HG03432 (cell line): ENCODE data around the gene SAXO1.
"Not testable (repeated sequence)": the region's sequence is repeated elsewhere in the genome, so short reads cannot be mapped to it uniquely, and the experiment has no call there.

ENCODE experiments used
- ATAC-seq: cut with Tn5 transposase; IDR thresholded peaks from one replicate; pipeline ENCODE4 v1.9.1; 2021; ENCODE audit warnings: mild to moderate bottlenecking, moderate library complexity; ENCODE audit not compliant: unreplicated experiment

SAXO1 gene, protein sequence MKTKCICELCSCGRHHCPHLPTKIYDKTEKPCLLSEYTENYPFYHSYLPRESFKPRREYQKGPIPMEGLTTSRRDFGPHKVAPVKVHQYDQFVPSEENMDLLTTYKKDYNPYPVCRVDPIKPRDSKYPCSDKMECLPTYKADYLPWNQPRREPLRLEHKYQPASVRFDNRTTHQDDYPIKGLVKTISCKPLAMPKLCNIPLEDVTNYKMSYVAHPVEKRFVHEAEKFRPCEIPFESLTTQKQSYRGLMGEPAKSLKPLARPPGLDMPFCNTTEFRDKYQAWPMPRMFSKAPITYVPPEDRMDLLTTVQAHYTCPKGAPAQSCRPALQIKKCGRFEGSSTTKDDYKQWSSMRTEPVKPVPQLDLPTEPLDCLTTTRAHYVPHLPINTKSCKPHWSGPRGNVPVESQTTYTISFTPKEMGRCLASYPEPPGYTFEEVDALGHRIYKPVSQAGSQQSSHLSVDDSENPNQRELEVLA

DNA sequence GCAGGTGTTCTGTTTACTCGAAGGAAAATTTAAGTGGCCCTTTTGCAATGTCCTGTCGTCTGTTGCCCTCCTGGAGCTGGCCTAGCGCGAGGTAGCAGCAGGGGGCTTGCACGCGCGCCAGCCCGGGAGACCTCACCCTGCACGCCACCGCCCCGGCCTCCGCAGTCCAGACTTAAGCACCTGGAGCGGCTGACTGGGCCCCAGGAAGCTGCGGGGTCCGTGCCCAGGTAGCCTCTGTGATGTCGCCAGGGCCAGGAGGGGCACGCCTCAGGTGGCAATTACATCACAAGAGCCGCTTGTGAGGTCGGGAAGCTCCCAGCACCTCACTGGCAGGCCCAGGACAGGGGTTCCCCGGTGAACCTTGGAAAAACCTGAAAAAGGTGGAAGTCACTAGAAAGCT lies at the start of gene SAXO1:
Gene SAXO1, minus strand, starts transcription at position 195 of the 400 bp plus-strand sequence. CDS start 301 bp downstream, outside the sequence.
- ATAC-seq: no peak

DNA sequence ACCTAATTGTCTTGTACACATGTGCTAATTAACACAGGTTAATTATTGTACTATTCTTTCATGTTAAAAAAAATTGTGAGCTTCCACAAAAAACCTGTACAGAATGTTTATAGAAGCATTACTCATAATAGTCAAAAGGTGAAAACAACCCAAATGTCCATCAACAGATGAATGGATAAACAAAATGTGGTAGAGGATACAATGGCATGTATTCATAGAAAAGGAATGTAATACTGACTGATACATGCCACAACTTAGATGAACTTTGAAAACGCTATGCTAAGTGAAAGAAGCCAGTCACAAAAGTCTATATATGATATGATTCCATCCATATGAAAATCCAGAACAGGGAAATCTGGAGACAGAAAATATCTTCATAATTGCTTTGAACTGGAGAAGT lies 41.8 kb upstream of the SAXO1 start:
- no peak for ATAC-seq

DNA sequence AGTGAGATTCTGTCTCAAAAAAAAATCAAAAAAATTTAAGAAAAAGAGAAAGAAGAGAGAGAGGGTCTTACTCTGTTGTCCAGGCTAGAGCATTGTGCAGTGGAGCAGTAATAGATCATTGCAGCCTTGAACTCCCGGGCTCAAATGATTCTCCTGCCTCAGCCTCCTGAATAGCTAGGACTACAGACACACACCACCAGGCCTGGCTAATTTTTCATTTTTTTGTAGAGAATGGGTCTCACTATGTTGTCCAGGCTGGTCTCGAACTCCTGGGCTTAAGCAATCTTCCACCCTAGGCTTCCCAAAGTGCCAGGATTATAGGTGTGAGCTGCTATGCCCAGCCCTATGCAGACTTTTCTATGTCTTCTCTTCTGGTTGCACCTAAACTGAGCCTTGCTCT lies 41.2 kb upstream of the SAXO1 start:
- ATAC-seq: no peak

DNA sequence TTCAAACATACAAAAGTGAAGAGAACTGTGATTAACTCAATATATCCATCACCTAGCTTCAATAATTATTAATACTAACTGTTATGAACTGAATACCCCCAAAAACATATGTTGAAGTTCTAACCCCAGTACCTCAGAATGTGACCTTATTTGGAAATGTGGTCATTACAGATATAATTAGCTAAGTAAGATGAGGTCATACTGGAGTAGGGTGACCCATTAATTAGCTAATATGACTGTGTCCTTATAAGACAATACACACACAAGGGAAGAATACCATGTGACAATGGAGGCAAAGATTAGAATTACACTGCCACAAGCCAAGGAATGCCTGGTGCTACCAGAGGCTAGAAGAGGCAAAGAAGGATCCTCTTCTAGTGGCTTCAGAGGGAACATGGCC lies 24.0 kb upstream of the SAXO1 start:
- ATAC-seq: no peak

DNA sequence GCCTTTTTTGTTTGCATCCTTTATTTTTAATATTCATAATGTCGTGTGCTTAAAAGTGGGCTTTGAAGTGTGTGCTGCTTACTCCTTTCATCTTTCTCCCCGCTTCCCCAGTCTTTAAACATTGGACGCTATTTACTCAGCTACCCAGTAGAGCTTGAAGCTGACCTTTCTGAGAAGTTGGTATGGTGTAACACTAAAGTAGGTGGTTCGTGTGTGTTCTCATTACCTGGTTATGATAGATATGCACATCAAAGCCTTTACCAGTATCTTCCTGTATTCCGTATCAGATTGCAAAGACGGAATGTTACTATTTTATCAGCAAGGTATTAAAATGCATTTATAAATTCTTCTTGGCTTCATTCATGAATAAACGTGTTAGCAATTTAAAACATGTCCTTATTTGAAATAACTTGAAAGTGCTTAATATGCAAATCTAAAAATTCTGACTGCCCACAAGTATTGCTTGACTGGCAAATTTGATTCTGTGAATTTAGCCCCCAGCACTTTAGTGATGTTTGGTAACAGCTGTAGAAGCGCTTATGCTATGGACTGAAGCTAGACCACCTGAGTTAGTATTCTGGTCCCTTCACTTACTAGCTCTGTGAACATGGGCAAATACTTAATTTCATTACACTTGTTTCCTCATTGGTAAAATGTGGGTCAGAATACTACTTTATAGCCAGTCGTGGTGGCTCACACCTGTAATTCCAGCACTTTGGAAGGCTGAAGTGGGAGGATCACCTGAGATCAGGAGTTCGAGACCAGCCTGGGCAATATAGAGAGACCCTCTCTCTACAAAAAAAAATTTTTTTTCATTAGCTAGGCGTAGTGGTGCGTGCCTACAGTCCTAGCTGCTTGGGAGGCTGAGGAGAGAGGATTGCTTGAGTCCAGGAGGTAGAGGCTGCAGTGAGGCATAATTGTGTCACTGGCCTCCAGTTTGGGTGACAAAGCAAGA lies 17.9 kb upstream of the SAXO1 start:
- no peak for ATAC-seq

DNA sequence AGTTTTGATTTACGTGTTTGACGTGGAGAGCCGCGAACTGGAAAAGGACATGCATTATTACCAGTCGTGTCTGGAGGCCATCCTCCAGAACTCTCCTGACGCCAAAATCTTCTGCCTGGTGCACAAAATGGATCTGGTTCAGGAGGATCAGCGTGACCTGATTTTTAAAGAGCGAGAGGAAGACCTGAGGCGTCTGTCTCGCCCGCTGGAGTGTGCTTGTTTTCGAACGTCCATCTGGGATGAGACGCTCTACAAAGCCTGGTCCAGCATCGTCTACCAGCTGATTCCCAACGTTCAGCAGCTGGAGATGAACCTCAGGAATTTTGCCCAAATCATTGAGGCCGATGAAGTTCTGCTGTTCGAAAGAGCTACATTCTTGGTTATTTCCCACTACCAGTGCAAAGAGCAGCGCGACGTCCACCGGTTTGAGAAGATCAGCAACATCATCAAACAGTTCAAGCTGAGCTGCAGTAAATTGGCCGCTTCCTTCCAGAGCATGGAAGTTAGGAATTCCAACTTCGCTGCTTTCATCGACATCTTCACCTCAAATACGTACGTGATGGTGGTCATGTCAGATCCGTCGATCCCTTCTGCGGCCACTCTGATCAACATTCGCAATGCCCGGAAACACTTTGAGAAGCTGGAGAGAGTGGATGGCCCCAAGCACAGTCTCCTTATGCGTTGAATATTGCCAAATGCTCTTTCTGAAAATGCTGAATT lies 17.1 kb upstream of the SAXO1 start:
- ATAC-seq: no peak

DNA sequence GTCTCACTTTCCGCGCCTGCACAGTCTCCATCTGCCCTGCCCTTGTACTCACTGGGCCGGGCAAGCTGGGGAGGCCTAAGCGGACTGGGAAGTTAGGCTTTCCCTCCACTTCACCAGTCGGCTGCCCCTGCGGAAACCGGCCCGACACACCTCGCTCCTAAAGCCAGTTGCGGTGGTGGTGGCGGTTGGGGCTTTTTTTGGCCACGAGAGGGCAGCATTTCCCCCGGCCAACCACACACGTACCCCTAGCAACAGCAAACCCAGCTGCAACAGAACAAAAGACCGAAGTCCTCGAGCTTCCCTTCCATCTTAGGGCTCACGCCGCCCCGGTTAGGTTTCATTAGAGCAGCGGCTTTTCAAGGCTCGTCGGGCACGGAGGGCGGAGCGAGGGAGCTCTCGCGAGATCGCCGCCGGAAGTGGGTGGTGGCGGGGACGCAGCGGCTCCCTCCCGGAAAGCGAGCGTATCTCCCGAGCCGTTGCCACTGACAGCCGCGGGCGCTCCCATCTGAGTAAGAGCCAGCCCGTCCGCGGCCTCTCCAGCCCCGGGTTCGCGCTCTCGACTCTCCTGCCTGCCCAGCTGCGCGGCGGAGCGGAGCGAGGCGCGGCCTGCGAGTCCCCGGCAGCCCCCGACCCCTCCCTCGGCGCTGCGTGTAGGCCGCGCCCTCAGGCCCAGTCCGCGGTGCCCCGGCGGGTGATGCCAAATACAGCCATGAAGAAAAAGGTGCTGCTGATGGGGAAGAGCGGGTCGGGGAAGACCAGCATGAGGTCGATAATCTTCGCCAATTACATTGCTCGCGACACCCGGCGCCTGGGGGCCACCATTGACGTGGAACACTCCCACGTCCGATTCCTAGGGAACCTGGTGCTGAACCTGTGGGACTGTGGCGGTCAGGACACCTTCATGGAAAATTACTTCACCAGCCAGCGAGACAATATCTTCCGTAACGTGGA lies 16.2 kb upstream of the SAXO1 start, which contains the start of gene RRAGA:
Gene RRAGA, plus strand, starts transcription at position 462 of the 951 bp plus-strand sequence. Its CDS starts 233 bp downstream, at position 695.
- ATAC-seq: peak; percentile 90

DNA sequence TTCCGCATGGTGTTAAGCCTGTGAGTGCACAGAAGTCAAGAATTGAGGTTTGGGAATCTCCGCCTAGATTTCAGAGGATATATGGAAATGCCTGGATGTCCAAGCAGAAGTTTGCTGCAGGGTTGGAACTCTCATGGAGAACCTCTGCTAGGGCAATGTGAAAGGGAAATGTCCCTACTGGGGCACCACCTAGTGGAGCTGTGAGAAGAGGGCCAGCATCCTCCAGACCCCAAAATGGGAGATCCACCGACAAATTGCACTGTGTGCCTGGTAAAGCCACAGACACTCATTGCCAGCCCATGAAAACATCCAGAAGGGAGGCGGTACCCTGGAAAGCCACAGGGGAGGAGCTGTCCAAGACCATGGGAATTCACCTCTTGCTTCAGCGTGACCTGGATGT lies 3.6 kb upstream of the SAXO1 start:
- ATAC-seq: no peak

DNA sequence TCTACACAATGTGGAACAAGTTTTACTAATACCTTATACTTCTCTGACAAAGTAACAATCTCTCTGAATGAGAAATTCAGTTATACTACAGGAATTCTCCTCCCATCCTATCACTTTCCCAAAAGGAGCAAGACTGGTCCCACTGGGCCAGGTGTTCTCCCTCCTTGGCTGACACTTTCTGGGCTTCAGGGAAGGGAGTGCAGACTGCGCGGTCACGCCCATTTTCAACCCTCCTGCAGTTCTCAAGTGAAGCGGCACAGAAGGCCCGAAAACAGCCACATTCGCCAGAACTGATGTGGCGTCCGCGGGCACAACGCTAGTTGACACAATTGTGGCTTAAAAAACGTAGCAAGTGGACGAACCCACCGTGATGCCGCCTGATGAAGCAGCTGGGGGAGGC lies 603 bp downstream of the SAXO1 start:
- ATAC-seq: no peak

DNA sequence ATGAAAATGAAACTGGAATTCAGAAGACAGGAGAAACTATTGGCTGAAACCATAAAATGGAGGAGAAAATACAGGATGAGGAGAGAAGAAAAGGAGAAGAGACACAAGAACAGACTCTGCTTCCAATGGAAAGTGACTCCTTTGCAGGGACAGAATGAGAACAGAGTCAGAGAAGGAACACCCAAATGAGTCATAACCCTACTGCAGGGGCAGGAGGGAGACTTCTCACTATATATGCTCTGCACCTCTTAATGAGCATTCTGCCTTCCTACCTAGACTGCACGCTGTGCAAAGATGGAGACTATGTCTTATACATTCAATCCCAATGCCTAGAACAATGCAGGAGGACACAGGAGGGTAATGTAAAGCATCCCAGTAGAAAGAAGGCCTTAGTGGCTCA lies 2.1 kb downstream of the SAXO1 start:
- peak; percentile 78 for ATAC-seq

DNA sequence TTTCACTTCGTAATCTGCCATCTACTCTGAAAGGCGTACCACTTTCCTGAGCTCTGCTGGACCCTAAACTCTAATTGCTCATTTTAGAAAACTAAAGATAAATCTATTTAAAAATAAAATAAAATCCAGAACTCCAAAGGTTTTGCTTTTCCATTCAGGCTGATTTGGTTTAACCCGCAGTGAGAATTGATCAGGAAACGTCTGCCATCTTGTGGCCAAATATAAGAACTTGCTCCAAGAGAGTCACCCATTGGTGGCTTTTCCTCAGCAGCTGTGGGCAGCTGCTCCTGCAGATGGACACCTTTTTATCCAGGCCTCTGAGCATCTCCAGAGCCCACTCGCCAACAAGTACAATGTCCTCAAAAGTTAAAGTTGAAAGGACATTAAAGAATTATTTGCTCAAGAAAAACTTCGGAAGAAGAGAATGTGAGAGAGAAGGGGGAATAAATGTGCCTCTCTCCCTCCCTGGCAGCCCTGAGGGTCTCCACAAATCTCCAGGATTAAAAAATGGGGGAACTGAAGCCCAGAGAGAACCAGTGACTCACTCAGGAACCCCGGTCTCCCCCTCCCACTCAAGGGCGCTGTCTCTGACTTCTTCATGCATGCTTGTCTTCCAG lies 4.1 kb downstream of the SAXO1 start:
- peak; percentile 57 for ATAC-seq

DNA sequence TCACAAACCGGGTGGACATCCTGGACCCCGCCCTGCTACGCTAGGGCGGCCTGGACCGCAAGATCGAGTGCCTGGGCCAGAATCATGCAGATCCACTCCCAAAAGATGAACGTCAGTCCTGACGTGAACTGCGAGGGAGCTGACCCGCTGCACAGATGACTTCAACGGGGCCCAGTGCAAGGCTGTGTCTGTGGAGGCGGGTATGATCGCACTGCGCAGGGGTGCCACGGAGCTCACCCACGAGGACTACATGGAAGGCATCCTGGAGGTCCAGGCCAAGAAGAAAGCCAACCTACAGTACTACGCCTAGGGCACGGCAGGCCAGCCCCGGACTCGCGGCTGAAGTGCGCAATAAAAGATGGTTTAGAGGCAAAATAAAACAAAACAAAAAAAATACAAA lies 5.2 kb downstream of the SAXO1 start:
- no peak for ATAC-seq

DNA sequence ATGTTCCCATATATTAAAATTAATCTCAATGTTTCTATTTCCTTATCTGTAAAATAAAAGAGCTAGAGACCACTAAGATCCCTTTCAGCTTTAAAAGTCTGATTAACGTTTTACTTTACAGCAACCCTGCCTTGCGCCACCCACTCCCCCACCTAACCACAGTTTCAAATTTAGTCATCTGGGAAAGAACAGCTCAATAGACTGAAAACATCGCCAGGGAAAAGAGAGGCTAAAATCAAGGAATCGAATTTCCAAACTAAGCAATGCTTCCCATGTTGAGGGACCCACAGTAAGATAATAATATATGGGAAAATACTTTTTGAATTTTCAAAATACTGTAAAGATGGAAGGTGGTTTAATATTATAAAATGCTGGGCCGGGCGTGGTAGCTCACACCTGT lies 6.6 kb downstream of the SAXO1 start:
- ATAC-seq: peak; percentile 37

DNA sequence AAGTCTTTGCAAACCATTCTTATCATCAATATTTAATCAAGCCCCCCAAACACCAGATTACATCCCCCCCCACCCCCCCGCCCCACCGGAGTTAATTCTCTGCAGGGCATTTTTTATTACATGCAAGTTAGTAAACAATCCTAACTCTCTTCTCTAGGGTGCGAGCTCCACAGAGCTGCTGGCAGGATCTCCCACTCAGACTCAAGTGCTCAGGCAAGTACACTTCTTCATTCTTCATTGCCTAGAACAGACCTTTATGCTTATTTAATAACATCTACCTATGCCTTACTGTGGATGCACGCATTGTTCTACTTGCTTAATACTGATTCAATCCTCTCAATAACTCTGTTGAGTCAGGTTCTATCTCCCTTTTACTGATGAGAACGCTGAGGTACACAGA lies 9.9 kb downstream of the SAXO1 start:
- ATAC-seq: no peak

DNA sequence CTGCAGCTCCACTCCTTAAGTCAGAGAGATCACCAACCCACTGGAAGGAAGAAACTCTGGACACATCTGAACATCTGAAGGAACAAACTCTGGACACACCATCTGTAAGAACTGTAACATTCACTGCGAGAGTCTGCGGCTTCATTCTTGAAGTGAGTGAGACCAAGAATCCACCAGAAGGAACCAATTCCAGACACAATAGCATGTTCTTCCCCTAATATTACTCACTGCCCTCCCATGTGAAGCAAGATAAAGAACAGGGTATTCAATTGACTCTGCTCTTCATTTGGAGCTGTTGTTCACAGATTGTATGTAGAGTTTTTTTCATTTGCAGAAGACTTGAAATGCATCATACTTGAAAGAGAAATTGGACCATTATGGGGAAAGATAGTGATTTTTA lies 10.8 kb downstream of the SAXO1 start:
- ATAC-seq: no peak

DNA sequence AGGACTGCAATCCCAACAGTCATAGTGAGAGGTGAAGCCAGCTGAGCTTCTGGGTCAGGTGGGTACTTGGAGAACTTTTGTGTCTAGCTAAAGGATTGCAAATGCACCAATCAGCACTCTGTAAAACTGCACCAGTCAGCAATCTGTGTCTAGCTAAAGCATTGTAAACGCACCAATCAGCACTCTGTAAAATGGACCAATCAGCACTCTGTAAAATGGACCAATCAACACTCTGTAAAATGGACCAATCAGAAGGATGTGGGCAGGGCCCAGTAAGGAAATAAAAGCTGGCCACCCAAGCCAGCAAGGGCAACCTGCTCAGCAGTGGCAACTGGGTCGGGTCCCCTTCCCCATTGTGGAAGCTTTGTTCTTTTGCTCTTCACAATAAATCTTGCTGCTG lies 11.4 kb downstream of the SAXO1 start:
- not testable (repeated sequence) for ATAC-seq

DNA sequence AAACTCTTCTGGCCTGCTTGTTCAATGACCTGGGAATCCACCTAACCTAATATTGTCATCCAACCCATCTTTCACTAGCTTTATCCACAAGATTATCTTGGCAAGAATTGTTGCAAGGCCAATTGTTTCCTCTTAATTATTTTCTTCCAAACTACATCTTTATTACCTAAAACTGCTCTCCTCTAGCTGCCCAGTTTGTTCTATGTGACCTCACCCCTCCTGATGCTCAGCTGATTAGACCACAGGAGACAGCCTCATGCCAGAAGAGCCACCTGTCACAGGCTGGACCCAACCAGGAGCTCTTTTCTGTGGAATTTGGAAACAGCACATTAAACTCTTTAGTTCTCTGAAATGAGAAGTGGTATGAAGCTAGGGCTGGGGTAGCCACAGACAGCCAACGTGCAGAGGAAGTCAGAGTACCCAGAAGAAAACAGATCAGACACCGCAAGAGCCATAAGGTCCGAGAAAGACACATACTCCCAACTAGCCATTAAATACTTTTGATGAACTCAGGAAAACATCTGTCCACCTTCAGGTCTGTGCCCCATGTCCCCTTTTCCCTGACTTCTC lies 12.0 kb downstream of the SAXO1 start:
- no peak for ATAC-seq

DNA sequence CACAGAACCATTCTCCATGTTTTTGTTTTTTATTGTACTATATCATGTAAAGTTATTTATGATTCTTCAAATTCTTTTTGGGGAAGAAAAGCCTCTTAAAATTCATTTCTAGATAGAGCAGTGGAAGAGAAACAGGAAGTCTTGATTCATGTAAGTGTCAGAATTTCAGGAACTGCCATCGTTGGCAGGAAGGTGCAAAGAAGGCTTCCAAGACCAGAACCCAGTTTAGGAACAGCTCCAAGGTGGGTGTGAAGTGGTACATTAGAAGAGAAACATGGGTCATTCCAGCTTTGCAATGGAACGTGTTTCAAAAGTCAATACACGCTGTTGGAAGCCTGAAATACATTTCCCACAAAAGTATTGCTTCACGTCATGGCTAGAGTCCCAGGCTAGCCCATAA lies 14.8 kb downstream of the SAXO1 start:
- ATAC-seq: no peak

DNA sequence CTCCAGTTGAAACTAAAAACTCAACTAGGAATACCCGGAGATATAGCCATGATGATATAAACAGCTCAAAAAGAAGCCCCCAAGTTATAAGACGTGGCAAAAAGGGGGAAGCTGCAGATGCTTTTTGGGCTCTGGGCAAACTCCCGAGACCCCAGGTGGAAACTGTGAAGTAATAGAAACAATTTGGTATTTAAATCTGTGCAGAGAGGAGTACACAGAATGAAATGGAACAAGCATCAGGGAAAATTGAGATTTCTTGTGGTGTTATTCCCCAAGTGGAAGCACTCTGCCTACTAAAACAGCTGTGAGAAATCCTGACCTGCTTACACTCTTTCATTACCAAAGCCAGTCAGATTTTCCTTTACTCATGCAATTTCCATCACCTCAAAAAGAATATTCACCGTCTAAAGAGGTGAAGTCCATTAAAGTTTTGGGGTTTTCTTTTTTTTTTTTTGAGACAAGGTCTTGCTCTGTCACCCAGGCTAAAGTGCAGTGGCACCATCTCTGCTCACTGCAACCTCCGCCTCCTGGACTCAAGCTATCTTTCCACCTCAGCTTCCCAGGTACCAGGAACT lies 23.5 kb downstream of the SAXO1 start:
- no peak for ATAC-seq
